Measurements from ENCODE around the gene CACNA2D4. TPM values are rescaled to one million over a fixed set of nuclear protein-coding genes. Genes with fewer than 3 reads are reported as not detected.

CACNA2D4 gene
- total and polyA plus RNA-seq, 4 donors = 0.82 to 2.8 (median 1.3) TPM

- TF ChIP-seq MAX (IDR thresholded peaks at IDR 0.05) (no peak), SP1 (IDR thresholded peaks at IDR 0.05) (no peak), RAD21 (IDR thresholded peaks at IDR 0.05) (no peak), NR2F2 (IDR thresholded peaks at IDR 0.05) (no peak), HNF4A (conservative IDR thresholded peaks at IDR 0.05) (no peak), TAF1 (conservative IDR thresholded peaks at IDR 0.05) (no peak), JUND (IDR thresholded peaks at IDR 0.05) (no peak), FOXA2 (IDR thresholded peaks at IDR 0.05) (no peak), EGR1 (IDR thresholded peaks at IDR 0.05; ENCODE audit: low read depth in 2 of 2) (no peak)
These were observed 76.1 kb downstream of the CACNA2D4 start (continued) for GRCh38 chr12:1842183-1842904.

GRCh38 chr12:1841586-1842182 is 76.8 kb downstream of the CACNA2D4 start:
- Histone ChIP-seq H3K9me3 (ENCODE audit: control insufficient read depth in 4 of 4, low read length in 3 of 4) (no peaks in the 10 kb centered on the region), H3K4me1 (ENCODE audit: control insufficient read depth in 4 of 4, insufficient read depth in 4 of 4, low read length in 3 of 4) (no peaks in the 10 kb centered on the region), H3K9ac (ENCODE audit: low read depth in 1 of 2, low read length in 2 of 2) (no peak overlapping the region), H3K36me3 (ENCODE audit: control insufficient read depth in 4 of 4, insufficient read depth in 3 of 4, low read depth in 1 of 4, low read length in 3 of 4) (no peaks in the 10 kb centered on the region), H3K4me3 (ENCODE audit: low read depth in 1 of 3, low read length in 3 of 3) (no peak overlapping the region), H3K27me3 (ENCODE audit: control insufficient read depth in 4 of 4, insufficient read depth in 4 of 4, low read length in 3 of 4) (no peaks in the 10 kb centered on the region), H3K27ac (ENCODE audit: low read depth in 1 of 2, low read length in 2 of 2) (no peak overlapping the region)
- no peak for DNase-seq (ENCODE audit: low spot score)
- 85% methylated on average over 13 of the region's 13 CpGs for WGBS
- no peak for TF ChIP-seq NR2F2 (IDR thresholded peaks at IDR 0.05)
- no peak for TF ChIP-seq SP1 (IDR thresholded peaks at IDR 0.05)
- TF ChIP-seq ZBTB33 (IDR thresholded peaks at IDR 0.05) = no peak
- no peak for TF ChIP-seq HNF4G (IDR thresholded peaks at IDR 0.05)
- no peak for TF ChIP-seq EGR1 (IDR thresholded peaks at IDR 0.05; ENCODE audit: low read depth in 2 of 2)
- no peak for TF ChIP-seq RXRA (IDR thresholded peaks at IDR 0.05)
- no peak for TF ChIP-seq FOXA2 (IDR thresholded peaks at IDR 0.05)
- TF ChIP-seq RAD21 (IDR thresholded peaks at IDR 0.05) = no peak
- no peak for TF ChIP-seq GABPA (IDR thresholded peaks at IDR 0.05 in 1 of 2, conservative IDR thresholded peaks at IDR 0.05 in 1 of 2)
- TF ChIP-seq ATF3 (IDR thresholded peaks at IDR 0.05) = no peak
- no peak for TF ChIP-seq YY1 (IDR thresholded peaks at IDR 0.05)
- no peak for TF ChIP-seq REST (IDR thresholded peaks at IDR 0.05)
- no peak for TF ChIP-seq JUND (IDR thresholded peaks at IDR 0.05)
- no peak for TF ChIP-seq MAX (IDR thresholded peaks at IDR 0.05)
- no peak for TF ChIP-seq HNF4A (conservative IDR thresholded peaks at IDR 0.05)
- TF ChIP-seq FOXA1 (IDR thresholded peaks at IDR 0.05) = no peak
